Neutrophil (primary cell): ENCODE data around the gene C14orf39.

Experiments
- H3K27ac ChIP-seq: fragments of 200-600 bp; sonication (generic); 2 replicates; pipeline ENCODE4 v1.5.1; 2016; ENCODE audit warnings: mild to moderate bottlenecking, moderate library complexity
- H3K27me3 ChIP-seq: fragments of 200-600 bp; sonication (generic); 2 replicates; pipeline ENCODE4 v1.6.0; 2016; ENCODE audit warnings: mild to moderate bottlenecking
- H3K36me3 ChIP-seq: fragments of 200-600 bp; sonication (generic); 2 replicates; pipeline ENCODE4 v1.5.1; 2017
- H3K4me1 ChIP-seq, 2 experiments: fragments of 200-600 bp in 1 of 2; sonication (generic) in 1 of 2; 1 replicate in 1 of 2; 2 replicates in 1 of 2; pipeline versions ENCODE4 v1.5.1 to v1.6.1; 2013 to 2016; ENCODE audit warnings: low read depth in 1 of 2, low read length in 1 of 2, mild to moderate bottlenecking in 1 of 2, moderate library complexity in 1 of 2; ENCODE audit not compliant: control insufficient read depth in 1 of 2, insufficient read depth in 1 of 2
- H3K4me3 ChIP-seq, 2 experiments: fragments of 200-600 bp in 1 of 2; sonication (generic) in 1 of 2; 1 replicate in 1 of 2; 2 replicates in 1 of 2; pipeline ENCODE4 v1.5.1; 2013 to 2016; ENCODE audit warnings: low read depth in 1 of 2, low read length in 1 of 2, mild to moderate bottlenecking in 1 of 2, moderate library complexity in 1 of 2
- H3K9me3 ChIP-seq: fragments of 200-600 bp; sonication (generic); 2 replicates; pipeline ENCODE4 v1.5.1; 2016
- TF ChIP-seq, protein P1 (sequence below): fragments of 200-600 bp; sonication (generic); IDR thresholded peaks from 2 replicates; pipeline ENCODE4 v1.5.1; 2016; ENCODE audit warnings: antibody characterized with exemption

The C14orf39 gene

GRCh38 chr14:60396718-60397343 lies 89.0 kb downstream of the C14orf39 start:
- TF ChIP-seq, protein P1, sequence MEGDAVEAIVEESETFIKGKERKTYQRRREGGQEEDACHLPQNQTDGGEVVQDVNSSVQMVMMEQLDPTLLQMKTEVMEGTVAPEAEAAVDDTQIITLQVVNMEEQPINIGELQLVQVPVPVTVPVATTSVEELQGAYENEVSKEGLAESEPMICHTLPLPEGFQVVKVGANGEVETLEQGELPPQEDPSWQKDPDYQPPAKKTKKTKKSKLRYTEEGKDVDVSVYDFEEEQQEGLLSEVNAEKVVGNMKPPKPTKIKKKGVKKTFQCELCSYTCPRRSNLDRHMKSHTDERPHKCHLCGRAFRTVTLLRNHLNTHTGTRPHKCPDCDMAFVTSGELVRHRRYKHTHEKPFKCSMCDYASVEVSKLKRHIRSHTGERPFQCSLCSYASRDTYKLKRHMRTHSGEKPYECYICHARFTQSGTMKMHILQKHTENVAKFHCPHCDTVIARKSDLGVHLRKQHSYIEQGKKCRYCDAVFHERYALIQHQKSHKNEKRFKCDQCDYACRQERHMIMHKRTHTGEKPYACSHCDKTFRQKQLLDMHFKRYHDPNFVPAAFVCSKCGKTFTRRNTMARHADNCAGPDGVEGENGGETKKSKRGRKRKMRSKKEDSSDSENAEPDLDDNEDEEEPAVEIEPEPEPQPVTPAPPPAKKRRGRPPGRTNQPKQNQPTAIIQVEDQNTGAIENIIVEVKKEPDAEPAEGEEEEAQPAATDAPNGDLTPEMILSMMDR: no peak
- no peak overlapping the region for H3K27ac ChIP-seq
- no peaks in the 10 kb centered on the region for H3K9me3 ChIP-seq
- no peaks in the 10 kb centered on the region for H3K36me3 ChIP-seq
- H3K27me3 ChIP-seq: no peaks in the 10 kb centered on the region
- no peaks in the 10 kb centered on the region for H3K4me1 ChIP-seq
- H3K4me3 ChIP-seq: no peak overlapping the region
